HG02885 (cell line): ENCODE data around the gene TMEM179.
"Not testable (repeated sequence)": the region's sequence is repeated elsewhere in the genome, so short reads cannot be mapped to it uniquely, and the experiment has no call there.

Experiments used
- ATAC-seq: cut with Tn5 transposase; IDR thresholded peaks from one replicate; pipeline ENCODE4 v1.9.1; 2021; ENCODE audit warnings: mild to moderate bottlenecking; ENCODE audit not compliant: unreplicated experiment, poor library complexity

The TMEM179 gene

GRCh38 chr14:104638927-104639450 is 34.4 kb upstream of the TMEM179 start:
- no peak for ATAC-seq

DNA sequence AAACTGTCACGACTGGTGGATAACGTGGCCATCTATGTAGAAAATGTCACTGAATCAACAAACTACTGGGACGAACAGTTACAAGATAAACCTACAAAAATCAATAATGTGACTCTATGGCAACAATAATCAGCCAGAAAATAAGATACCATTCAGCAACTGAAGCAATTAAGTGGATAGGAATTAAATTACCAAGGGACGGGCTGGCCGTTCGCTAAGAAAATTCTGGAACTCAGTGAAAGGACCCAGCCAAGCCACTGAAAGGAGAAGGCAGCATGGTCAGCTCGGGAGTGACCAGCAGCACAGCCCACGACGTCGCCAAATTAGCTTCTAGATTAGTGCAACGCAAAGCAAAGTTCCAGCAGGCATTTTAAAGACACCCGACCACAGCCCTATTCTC is 33.6 kb upstream of the TMEM179 start:
- ATAC-seq, result no peak

- ATAC-seq, result no peak
Observed at GRCh38 chr14:104637546-104638003, 33.0 kb upstream of the TMEM179 start.

DNA sequence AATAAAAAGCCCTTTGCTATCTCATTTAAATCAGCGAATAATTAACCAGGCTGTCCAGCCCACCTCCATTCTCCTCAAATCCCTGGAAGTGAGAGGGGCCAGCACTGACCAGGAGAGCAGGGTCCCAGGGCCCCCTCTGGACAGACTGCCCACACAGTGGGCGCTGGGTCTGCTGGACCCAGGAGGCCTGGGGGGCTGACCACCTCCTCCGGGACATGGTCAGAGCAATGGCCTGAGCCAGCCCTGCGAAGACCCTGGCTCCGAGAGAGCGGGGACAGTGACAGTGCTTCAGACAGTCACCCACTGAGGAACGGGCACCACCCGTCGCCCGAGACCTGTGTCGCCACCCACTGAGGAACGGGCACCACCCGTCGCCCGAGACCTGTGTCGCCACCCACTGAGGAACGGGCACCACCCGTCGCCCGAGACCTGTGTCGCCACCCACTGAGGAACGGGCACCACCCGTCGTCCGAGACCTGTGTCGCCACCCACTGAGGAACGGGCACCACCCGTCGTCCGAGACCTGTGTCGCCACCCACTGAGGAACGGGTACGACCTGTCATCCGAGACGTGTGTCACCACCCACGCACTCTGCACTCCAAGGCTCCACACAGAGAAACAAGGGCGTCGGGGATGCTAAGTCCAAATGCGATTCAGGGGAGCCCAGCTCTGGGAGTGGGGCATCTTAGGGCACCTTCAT is 32.4 kb upstream of the TMEM179 start:
- ATAC-seq, result not testable (repeated sequence)

- ATAC-seq, result no peak
Observed at GRCh38 chr14:104636131-104636530, 31.6 kb upstream of the TMEM179 start.

- no peak for ATAC-seq
Observed at GRCh38 chr14:104635717-104636116, 31.1 kb upstream of the TMEM179 start.

- no peak for ATAC-seq
Observed at GRCh38 chr14:104634886-104635570, 30.5 kb upstream of the TMEM179 start.

DNA sequence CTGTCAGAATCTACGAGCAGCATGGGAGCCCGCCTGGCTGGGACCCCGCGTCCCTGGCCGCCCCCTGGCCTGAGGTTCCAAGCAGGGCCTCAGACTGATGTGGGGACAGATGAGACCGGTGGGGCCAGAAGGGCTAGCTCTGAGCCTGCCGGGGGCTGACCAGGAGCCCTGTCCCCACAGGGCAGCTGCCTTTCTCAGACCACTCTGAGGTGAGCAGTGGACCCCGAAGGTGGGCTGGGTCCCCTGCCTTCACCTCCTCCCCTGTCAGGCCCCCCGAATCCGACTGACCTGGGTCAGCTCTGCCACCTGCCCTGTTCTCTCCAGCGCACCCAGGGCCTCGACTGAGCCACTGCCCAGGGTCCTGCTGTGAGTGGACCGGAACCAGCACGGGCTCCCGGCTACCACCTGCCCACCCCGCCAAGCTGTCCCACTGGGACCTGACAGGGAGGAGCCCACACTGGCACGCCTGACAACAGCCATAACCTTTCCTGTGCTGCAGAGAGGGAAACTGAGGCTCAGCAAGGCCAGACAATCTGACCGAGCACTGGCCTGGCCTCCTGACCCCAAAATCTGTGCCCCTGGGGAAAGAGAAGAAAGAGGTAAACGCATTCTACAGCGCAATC is 29.7 kb upstream of the TMEM179 start:
- ATAC-seq, result no peak

- ATAC-seq, result no peak
Observed at GRCh38 chr14:104633276-104634137, 28.9 kb upstream of the TMEM179 start.

DNA sequence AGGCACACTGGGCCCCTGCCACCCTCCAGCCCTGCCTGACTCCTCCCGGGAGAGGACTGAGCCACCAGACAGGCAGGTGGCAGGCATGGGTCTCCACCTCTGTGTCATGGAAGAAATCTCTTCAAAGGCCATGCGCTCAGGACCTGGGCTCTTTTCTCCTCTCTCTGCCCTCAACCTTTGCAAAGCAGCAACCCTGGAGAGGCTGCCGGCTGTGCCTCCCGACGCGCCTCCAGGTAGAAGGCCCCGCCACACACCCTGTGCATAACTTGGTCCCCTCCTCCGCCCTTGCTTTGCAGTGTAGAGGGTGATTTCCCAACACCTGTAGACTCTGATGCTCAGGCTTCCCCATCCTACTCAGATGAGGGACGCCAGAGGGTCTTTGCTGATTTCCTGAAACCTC is 28.2 kb upstream of the TMEM179 start:
- ATAC-seq, result no peak

GRCh38 chr14:104624939-104625338 is 20.4 kb upstream of the TMEM179 start:
- no peak for ATAC-seq

DNA sequence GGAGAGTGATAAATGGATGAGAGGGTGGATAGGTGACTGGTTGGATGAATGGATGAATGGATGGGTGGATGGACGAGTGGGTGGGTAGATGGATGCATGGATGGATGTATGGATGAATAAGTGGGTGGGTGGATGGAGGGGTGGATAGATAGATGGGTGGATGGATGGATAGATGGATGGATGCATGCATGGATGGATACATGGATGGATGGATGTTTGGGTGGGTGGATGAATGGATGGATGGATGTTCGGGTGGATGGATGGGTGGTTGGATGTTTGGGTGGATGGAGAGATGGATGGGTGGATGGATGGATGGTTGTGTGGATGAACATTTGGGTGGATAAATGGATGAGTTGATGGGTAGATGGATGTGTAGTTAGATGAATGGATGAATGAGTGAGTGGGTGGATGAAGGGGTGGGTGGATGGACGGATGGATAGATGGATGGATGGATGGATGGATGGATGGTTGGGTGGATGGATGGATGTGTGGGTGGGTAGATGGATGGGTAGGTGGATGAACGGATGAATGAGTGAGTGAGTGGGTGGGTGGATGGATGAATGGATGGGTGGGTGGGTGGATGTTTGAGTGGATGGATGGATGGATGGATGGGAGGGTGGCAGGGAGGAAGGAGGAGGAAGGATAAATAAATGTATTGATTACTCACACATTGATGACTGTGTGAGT is 9.7 kb upstream of the TMEM179 start:
- no peak for ATAC-seq

DNA sequence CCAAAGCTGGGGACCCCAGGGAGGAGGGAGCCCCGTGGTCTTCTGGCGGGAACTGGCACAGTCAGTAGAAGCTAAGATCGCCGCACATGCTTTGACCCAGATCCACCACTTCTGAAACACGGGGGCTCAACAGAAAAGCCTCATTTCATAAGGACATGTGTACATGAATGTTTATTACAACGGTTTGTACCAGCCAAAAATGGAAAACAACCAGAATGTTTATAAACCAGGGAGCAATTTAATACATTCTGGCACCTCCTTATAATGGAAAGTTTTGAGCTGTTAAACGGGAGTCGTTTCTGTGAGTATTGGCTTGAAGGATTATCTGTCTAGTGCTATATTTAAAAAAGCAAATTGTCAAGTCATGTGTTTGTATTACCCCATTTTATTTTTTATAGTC is 7.3 kb upstream of the TMEM179 start:
- ATAC-seq, result no peak

DNA sequence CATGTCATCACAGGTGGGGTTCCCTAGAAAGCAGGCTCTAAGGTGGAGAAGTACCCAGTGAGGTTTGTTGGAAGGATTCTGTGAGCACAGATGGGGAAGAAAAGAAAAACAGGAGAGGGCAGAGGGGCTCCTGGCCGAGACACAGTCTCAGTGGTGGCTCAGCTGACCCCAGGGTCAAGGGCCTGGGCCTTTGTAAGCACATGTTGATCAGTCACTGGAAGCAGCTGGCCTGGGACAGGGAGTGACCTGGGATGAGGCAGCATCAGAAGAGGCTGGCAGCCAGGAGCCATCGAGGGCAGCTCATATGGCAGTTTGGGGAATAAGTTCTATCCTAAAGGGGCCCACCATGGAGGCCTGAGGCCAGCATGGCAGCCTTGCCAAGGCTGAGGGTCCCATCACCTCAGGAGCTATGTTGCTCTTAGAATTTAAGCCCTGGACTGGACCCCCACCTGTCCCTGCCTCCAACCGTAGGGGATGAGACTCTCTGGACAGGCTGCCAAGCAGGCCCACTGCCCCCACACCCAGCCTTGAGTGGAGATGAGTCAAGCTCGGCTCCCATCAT is 6.3 kb upstream of the TMEM179 start:
- ATAC-seq, result no peak

- no peak for ATAC-seq
Observed at GRCh38 chr14:104609666-104610065, 5.1 kb upstream of the TMEM179 start.

- ATAC-seq, result no peak
Observed at GRCh38 chr14:104603711-104604401, 716 bp downstream of the TMEM179 start.

- no peak for ATAC-seq
Observed at GRCh38 chr14:104602933-104603325, 1.6 kb downstream of the TMEM179 start.

DNA sequence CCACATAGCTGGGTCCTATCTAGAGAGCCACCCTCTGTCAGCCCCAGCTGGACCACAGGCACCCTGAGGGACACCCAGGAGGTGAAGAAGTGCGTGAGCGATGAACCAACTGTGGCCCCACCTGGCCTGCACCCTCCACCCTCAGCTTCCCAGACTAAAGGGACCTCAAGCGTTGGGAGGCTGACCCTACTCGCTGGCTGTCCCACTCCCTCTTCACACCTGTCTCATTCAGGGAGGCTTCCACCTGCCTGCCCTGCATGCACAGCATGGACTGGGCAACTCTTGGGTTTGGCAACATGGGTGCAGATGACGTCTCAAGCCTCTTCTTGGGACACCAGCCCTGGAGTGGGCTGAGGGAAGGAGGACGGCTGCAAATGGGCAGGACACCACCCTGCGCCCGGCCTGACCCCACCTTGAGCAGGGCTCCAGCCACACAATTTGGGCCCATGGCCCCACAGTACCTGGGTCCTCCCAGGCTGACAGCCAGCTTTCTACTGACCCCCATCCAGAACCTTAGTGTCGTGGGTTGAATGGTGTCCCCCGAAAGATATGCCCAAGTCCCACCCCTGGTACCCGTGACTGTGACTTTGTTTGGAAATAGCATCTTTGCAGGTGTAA is 2.1 kb downstream of the TMEM179 start:
- ATAC-seq, result no peak
